Left forelimb (tissue), 1 donor: ENCODE measurements around the gene PPP1R1B.

Experiments
- DNase-seq: peaks from one replicate; pipeline ENCODE4 v3.0.0-alpha.2; 2018; ENCODE audit warnings: low spot score

PPP1R1B gene

DNA sequence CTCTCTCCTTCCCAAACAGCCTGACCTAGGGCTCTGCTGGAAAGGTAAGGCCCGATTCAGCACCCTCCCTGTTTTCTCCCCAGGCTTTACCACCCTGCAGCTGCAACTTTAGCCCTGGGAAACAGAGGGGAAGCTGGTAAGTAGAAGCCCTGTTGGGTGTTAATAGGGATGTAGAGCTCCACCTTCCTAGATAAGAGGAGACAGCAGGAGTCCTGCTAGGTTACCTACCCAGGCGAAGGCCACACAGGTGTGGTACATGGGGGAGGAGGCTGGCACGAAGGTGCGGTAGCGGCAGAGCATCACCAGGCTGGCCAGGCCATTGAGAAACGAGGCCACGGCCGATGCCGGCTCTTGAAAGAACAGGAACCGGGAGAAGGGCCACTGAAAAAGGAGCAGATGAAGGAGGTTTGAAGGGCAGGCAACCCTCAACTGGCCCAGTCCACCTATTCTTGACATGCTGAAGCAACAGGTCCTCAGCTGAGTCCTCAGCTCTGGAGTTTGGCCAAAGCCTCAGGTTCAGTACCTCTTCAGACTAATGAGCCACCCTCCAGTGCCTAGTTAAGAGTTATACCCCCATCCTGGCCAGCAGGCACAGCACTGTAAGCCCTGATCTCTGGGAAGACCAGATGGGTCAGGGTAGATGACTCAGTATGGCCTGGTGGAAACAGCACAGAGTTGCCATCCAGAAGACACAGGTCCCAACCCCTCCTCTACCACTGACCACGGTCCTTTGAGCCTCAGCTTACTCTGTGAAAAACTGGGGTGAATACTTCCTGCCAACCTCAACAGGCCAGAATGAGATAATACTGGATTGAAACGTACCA is 57.8 kb downstream of the PPP1R1B start:
- DNase-seq: no peak
